T-helper 17 cell (primary cell): ENCODE results near the gene RNF125. TPM values are rescaled to one million over a fixed set of nuclear protein-coding genes. Genes with fewer than 3 reads are reported as not detected.

Experiments
- ATAC-seq: fragments of 150-1000 bp; cut with Tn5 transposase; 2 replicates; pipeline ENCODE4 v1.10.0; 2021; ENCODE audit warnings: mild to moderate bottlenecking, moderate library complexity
- DNase-seq, 3 donors: peaks; one replicate each; pipeline versions ENCODE4 v3.0.0 to v3.0.0-alpha.2; 2020 to 2021
- H3K9me3 ChIP-seq: one replicate; pipeline ENCODE4 v1.7.0; 2013; ENCODE audit warnings: low read length, mild to moderate bottlenecking; ENCODE audit not compliant: control insufficient read depth, poor library complexity, severe bottlenecking
- H3K27ac Mint-ChIP-seq: one replicate; pipeline ENCODE4 v1.8.0; 2022; ENCODE audit warnings: mild to moderate bottlenecking, moderate library complexity, mixed read lengths
- H3K27me3 Mint-ChIP-seq: one replicate; pipeline ENCODE4 v1.8.0; 2022; ENCODE audit warnings: mixed read lengths
- H3K36me3 Mint-ChIP-seq: one replicate; pipeline ENCODE4 v1.8.0; 2022; ENCODE audit warnings: low read depth, mixed read lengths
- H3K4me1 Mint-ChIP-seq: one replicate; pipeline ENCODE4 v1.8.0; 2022; ENCODE audit warnings: mild to moderate bottlenecking, mixed read lengths
- H3K4me3 Mint-ChIP-seq: one replicate; pipeline ENCODE4 v1.8.0; 2022; ENCODE audit warnings: mild to moderate bottlenecking, moderate library complexity, mixed read lengths
- total RNA-seq, 4 donors: library from RNA in 2 of 4; stranded (reverse) in 2 of 4; gene quantifications; one replicate each; pipeline ENCODE4 v1.2.3 and lab custom pipeline; 2022 to 2026

RNF125 gene
- total RNA-seq, 2 donors from 2014 or later = 50.6 to 72.6 TPM

GRCh38 chr18:32110005-32110404, 91.4 kb downstream of the RNF125 start:
- H3K27ac Mint-ChIP-seq = no peak overlapping the region
- H3K9me3 ChIP-seq = no peaks in the 10 kb centered on the region
- H3K36me3 Mint-ChIP-seq = no peaks in the 10 kb centered on the region
- no peaks in the 10 kb centered on the region for H3K27me3 Mint-ChIP-seq
- DNase-seq = no peak
- ATAC-seq = no peak
- H3K4me3 Mint-ChIP-seq = no peak overlapping the region
- peaks cover 33% of the 10 kb centered on the region for H3K4me1 Mint-ChIP-seq

- ATAC-seq = no peak
- no peaks in the 10 kb centered on the region for H3K27me3 Mint-ChIP-seq
- H3K4me3 Mint-ChIP-seq = no peak overlapping the region
- H3K4me1 Mint-ChIP-seq = peaks cover 31% of the 10 kb centered on the region
- no peak for DNase-seq
- no peaks in the 10 kb centered on the region for H3K9me3 ChIP-seq
- H3K27ac Mint-ChIP-seq = peak overlapping the region; percentile 29
- peaks cover 2% of the 10 kb centered on the region for H3K36me3 Mint-ChIP-seq
These were observed 93.1 kb downstream of the RNF125 start for GRCh38 chr18:32111706-32112105.

- no peak for ATAC-seq
- H3K4me1 Mint-ChIP-seq = peaks cover 31% of the 10 kb centered on the region
- H3K27ac Mint-ChIP-seq = no peak overlapping the region
- peaks cover 2% of the 10 kb centered on the region for H3K36me3 Mint-ChIP-seq
- H3K9me3 ChIP-seq = no peaks in the 10 kb centered on the region
- H3K27me3 Mint-ChIP-seq = no peaks in the 10 kb centered on the region
- no peak for DNase-seq
- no peak overlapping the region for H3K4me3 Mint-ChIP-seq
These were observed 94.2 kb downstream of the RNF125 start for GRCh38 chr18:32112826-32113225.

- Mint-ChIP-seq H3K4me3 (no peak overlapping the region), H3K27me3 (no peaks in the 10 kb centered on the region), H3K36me3 (peaks cover 2% of the 10 kb centered on the region), H3K27ac (peak overlapping the region; percentile 32), H3K4me1 (peaks cover 25% of the 10 kb centered on the region)
- DNase-seq = no peak
- H3K9me3 ChIP-seq = no peaks in the 10 kb centered on the region
- no peak for ATAC-seq
These were observed 95.8 kb downstream of the RNF125 start for GRCh38 chr18:32114293-32114942.

GRCh38 chr18:32122039-32122438, 103.4 kb downstream of the RNF125 start:
- no peak for ATAC-seq
- no peak overlapping the region for H3K4me3 Mint-ChIP-seq
- H3K36me3 Mint-ChIP-seq = peaks cover 6% of the 10 kb centered on the region
- DNase-seq = no peak
- H3K4me1 Mint-ChIP-seq = peaks cover 10% of the 10 kb centered on the region
- no peaks in the 10 kb centered on the region for H3K9me3 ChIP-seq
- no peaks in the 10 kb centered on the region for H3K27me3 Mint-ChIP-seq
- H3K27ac Mint-ChIP-seq = no peak overlapping the region

Other genes with a start within 250 kb of the RNF125 start
- 10 to 100 TPM; 29.2 to 34.1 TPM for gene TRAPPC8, start 75.7 kb upstream of the RNF125 start, total RNA-seq
- gene RNF138, start 73.0 kb downstream of the RNF125 start, total RNA-seq = 100 to 1,000 TPM in 1 of 2 donors, 10 to 100 TPM in 1; 86.8 to 104 TPM
- gene MEP1B, start 171.2 kb downstream of the RNF125 start, total RNA-seq = under 1 TPM in 1 of 2 donors, not detected in 1; 0.29 TPM